PC-9 (cell line): ENCODE measurements around the gene IKBKG. TPM values are rescaled to one million over a fixed set of nuclear protein-coding genes. Genes with fewer than 3 reads are reported as not detected.
A peak's percentile ranks its signal among the peaks of the same experiment; 100 is the strongest.

Source experiments
- BruUV-seq: library from RNA; stranded (reverse); fragments of 400-500 nt; replicated peaks from 2 replicates; lab custom pipeline; 2021; lab: Mats Ljungman, UMichigan
- CTCF ChIA-PET: fragments of 300-600 bp; sonication (Branson Sonifier 250); formaldehyde crosslinking; loops from one replicate; lab custom pipeline; 2022; ENCODE audit warnings: antibody characterized with exemption; lab: Charles Lee
- POLR2A ChIA-PET: fragments of 300-600 bp; sonication (Branson Sonifier 250); formaldehyde crosslinking; loops from one replicate; lab custom pipeline; 2022; ENCODE audit warnings: antibody characterized with exemption; ENCODE audit not compliant: unreplicated experiment; lab: Charles Lee
- DNase-seq, 2 experiments: peaks; one replicate each; pipeline versions ENCODE4 v3.0.0 to v3.0.0-alpha.2; 2015 to 2022; ENCODE audit warnings: mixed read lengths in 1 of 2
- H2AFZ ChIP-seq: fragments of 200-600 bp; sonication (generic); 2 replicates; pipeline ENCODE4 v1.8.1; 2017; ENCODE audit warnings: antibody characterized with exemption
- H3F3A ChIP-seq: fragments of 200-600 bp; sonication (generic); 2 replicates; pipeline ENCODE4 v1.8.1; 2017; ENCODE audit warnings: antibody characterized with exemption, mild to moderate bottlenecking, low read depth; ENCODE audit not compliant: insufficient read depth
- H3K27ac ChIP-seq: fragments of 200-600 bp; sonication (generic); 2 replicates; pipeline ENCODE4 v1.6.1; 2016; ENCODE audit warnings: mixed run types
- H3K27me3 ChIP-seq: fragments of 200-600 bp; sonication (generic); 2 replicates; pipeline ENCODE4 v1.6.1; 2016; ENCODE audit warnings: low read depth, mixed run types; ENCODE audit not compliant: insufficient read depth
- H3K36me3 ChIP-seq: fragments of 200-600 bp; sonication (generic); 2 replicates; pipeline ENCODE4 v1.6.1; 2016; ENCODE audit warnings: low read depth, mixed run types
- H3K4me1 ChIP-seq: fragments of 200-600 bp; sonication (generic); replicated peaks from 2 replicates; pipeline ENCODE4 v1.6.1; 2016; ENCODE audit warnings: mixed run types; ENCODE audit not compliant: insufficient read depth
- H3K4me2 ChIP-seq: fragments of 200-600 bp; sonication (generic); 2 replicates; pipeline ENCODE4 v1.6.1; 2017; ENCODE audit warnings: mixed run types
- H3K4me3 ChIP-seq: fragments of 200-600 bp; sonication (generic); 2 replicates; pipeline ENCODE4 v1.6.1; 2016; ENCODE audit warnings: mixed run types
- H3K79me2 ChIP-seq: fragments of 200-600 bp; sonication (generic); 2 replicates; pipeline ENCODE4 v1.6.1; 2017; ENCODE audit warnings: low read depth, mixed run types
- H3K9me2 ChIP-seq: fragments of 200-600 bp; sonication (generic); 2 replicates; pipeline ENCODE4 v1.8.1; 2017; ENCODE audit warnings: mild to moderate bottlenecking; ENCODE audit not compliant: insufficient read depth
- H3K9me3 ChIP-seq: fragments of 200-600 bp; sonication (generic); 2 replicates; pipeline ENCODE4 v1.8.1; 2016; ENCODE audit warnings: low read depth; ENCODE audit not compliant: insufficient read depth
- H4K20me1 ChIP-seq: fragments of 200-600 bp; sonication (generic); 2 replicates; pipeline ENCODE4 v1.8.1; 2017; ENCODE audit not compliant: insufficient read depth
- EZH2 ChIP-seq: fragments of 200-600 bp; sonication (generic); IDR thresholded peaks from 2 replicates; pipeline ENCODE4 v1.8.0; 2017; ENCODE audit warnings: antibody characterized with exemption, low read depth
- intact Hi-C: fragments of 100-400 bp; cut with micrococcal nuclease; formaldehyde crosslinking; loops from one replicate; pipeline ENCODE4 v1.10.0; 2022; ENCODE audit not compliant: unreplicated experiment
- total RNA-seq: library from RNA; stranded (reverse); gene quantifications from 2 replicates; pipeline ENCODE4 v1.2.3, GENCODE V29; 2021
- TF ChIP-seq, protein P1 (sequence below): fragments of 200-600 bp; sonication (generic); conservative IDR thresholded peaks from 2 replicates; pipeline ENCODE4 v1.6.1; 2017; ENCODE audit warnings: mixed run types, antibody characterized with exemption, mild to moderate bottlenecking, moderate library complexity

Gene IKBKG
- total RNA-seq, 1 experiment from 2014 or later, result 68.3 TPM

DNA sequence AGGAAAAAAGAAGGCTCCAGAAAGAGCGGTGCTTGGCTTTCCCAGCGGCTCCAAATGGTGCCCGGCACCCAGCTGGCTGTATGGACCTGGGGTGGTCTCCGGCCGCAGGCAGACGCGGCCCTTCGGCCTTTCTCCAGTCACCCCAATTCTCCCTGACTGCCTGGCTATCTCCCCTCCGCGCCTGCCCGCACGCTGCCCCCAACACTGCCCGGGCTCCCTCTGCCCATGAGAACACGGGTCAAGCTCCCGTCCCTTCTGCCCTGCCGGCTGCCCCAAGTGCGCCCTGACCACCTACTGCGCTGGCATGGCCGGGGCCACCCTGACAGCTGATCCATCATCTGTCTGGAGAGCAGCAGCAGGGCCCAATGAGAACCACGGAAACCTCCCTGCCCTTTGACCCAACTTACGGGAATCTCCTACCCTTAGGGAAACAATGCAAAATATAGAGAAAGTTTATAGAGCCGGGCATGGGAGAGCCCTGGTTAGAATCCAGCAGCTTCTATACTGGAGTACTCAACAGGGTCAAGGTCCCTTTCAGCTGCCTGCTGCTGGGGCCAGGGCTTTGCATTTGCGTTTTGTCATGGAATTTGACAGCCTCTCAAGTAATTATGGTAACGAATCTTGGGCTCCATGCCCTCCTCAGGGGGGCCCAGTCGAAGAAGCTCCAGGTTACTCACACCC lies 30.2 kb upstream of the IKBKG start:
- intact Hi-C loops, result no loop called here
- H4K20me1 ChIP-seq, result no peaks in the 10 kb centered on the region
- no peak overlapping the region for H3K27ac ChIP-seq
- POLR2A ChIA-PET, result no interaction called here
- no peak overlapping the region for H2AFZ ChIP-seq
- no peak for TF ChIP-seq EZH2
- TF ChIP-seq, protein P1, sequence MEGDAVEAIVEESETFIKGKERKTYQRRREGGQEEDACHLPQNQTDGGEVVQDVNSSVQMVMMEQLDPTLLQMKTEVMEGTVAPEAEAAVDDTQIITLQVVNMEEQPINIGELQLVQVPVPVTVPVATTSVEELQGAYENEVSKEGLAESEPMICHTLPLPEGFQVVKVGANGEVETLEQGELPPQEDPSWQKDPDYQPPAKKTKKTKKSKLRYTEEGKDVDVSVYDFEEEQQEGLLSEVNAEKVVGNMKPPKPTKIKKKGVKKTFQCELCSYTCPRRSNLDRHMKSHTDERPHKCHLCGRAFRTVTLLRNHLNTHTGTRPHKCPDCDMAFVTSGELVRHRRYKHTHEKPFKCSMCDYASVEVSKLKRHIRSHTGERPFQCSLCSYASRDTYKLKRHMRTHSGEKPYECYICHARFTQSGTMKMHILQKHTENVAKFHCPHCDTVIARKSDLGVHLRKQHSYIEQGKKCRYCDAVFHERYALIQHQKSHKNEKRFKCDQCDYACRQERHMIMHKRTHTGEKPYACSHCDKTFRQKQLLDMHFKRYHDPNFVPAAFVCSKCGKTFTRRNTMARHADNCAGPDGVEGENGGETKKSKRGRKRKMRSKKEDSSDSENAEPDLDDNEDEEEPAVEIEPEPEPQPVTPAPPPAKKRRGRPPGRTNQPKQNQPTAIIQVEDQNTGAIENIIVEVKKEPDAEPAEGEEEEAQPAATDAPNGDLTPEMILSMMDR, result no peak
- no peaks in the 10 kb centered on the region for H3K4me1 ChIP-seq
- no peak for DNase-seq
- H3K27me3 ChIP-seq, result no peaks in the 10 kb centered on the region
- no peaks in the 10 kb centered on the region for H3K9me2 ChIP-seq
- CTCF ChIA-PET, result no interaction called here
- H3K9me3 ChIP-seq, result no peaks in the 10 kb centered on the region
- no peaks in the 10 kb centered on the region for H3K36me3 ChIP-seq
- BruUV-seq, result no TSS peak
- H3K4me3 ChIP-seq, result peak overlapping the region; percentile 70; the same call in 1 of the 2 replicates
- no peaks in the 10 kb centered on the region for H3K79me2 ChIP-seq
- peak overlapping the region; percentile 92; the same call in 1 of the 2 replicates for H3K4me2 ChIP-seq
- H3F3A ChIP-seq, result no peaks in the 10 kb centered on the region

DNA sequence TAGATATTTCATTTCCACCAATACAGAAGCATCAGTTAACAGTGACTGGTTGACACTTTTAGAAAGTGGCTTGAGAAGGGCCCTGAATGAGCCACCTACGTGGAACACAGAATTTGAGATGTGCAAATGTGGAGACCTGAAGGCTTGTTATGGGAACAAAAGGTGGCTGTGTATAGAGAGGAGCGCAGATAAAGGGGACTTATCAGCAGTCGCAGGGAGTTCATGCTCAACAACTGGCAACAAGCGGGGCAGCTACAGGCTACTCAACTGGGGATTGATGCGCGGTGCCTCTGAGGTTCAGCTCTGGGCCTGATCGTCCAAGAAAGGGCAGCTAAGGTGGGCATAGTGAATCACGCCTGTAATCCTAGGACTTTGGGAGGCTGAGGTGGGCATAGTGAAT lies 28.0 kb upstream of the IKBKG start:
- no peaks in the 10 kb centered on the region for H3K36me3 ChIP-seq
- POLR2A ChIA-PET, result interaction anchor here (0.7 to 0.8 kb wide), 2 partner anchors 507 to 1578 kb away, joined by 3 to 5 read pairs; partner anchors contain the start of gene FUNDC2
- intact Hi-C loops, result no loop called here
- no peak overlapping the region for H2AFZ ChIP-seq
- H3K4me3 ChIP-seq, result no peak overlapping the region
- CTCF ChIA-PET, result no interaction called here
- no peaks in the 10 kb centered on the region for H3K79me2 ChIP-seq
- no peak overlapping the region for H3K4me2 ChIP-seq
- TF ChIP-seq, protein P1, result no peak
- no peak for TF ChIP-seq EZH2
- H4K20me1 ChIP-seq, result no peaks in the 10 kb centered on the region
- no peak for DNase-seq
- H3F3A ChIP-seq, result no peaks in the 10 kb centered on the region
- H3K27me3 ChIP-seq, result no peaks in the 10 kb centered on the region
- no peaks in the 10 kb centered on the region for H3K9me2 ChIP-seq
- H3K4me1 ChIP-seq, result no peaks in the 10 kb centered on the region
- no TSS peak for BruUV-seq
- H3K27ac ChIP-seq, result no peak overlapping the region
- no peaks in the 10 kb centered on the region for H3K9me3 ChIP-seq

DNA sequence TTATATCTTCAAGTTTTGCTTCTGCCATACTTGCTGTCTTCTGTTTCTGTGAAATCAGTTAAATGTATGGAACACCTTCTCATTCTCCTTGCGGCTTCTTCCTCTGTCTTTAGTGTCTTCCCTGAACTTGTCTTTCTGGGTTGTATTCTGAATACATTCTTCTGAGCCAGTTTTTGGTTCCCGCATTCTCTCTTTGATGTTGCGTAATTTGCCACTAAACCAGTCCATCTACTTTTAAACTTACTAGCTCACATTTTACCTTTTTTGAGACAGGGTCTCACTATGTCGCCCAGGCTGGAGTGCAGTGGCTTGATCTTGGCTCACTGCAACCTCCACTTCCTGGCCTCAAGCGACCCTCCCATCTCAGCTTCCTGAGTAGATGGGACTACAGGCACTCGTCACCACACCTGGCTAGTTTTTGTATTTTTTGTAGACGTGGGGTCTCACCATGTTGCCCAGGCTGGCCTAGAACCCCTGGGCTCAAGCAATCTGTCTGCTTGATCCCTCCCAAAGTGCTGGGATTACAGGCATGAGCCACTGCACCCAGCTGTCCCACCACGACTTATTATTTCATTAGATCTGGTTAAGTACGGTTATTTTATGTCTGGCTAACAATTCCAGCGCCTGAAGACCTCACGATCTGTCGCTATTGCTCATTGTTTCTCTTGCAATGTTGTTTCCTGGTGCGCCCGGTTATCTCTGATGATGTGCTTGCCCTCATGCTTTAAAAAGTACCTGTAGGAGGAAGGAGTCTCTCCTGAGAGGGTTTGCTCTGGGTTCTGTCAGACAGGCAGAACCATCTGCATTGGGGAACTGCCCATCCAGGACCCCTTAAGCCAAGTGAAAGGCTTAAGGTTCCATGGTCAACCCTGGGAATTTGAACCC lies 21.6 kb upstream of the IKBKG start:
- H4K20me1 ChIP-seq, result no peaks in the 10 kb centered on the region
- no peak overlapping the region for H2AFZ ChIP-seq
- H3K4me1 ChIP-seq, result peaks cover 25% of the 10 kb centered on the region
- no peak overlapping the region for H3K27ac ChIP-seq
- no peak overlapping the region for H3K4me3 ChIP-seq
- peaks cover 39% of the 10 kb centered on the region for H3F3A ChIP-seq
- ChIA-PET CTCF (interaction anchor here (0.6 kb wide), 1 partner anchor 155 kb away, joined by 20 read pairs; no protein-coding TSS in a partner anchor), POLR2A (interaction anchor here (0.9 to 1.0 kb wide), 2 partner anchors 10 to 36 kb away, joined by 5 to 7 read pairs; partner anchors contain the start of genes FAM3A and SLC10A3)
- DNase-seq, result peak in 1 of 2 experiments; percentile 62
- no peaks in the 10 kb centered on the region for H3K79me2 ChIP-seq
- H3K36me3 ChIP-seq, result no peaks in the 10 kb centered on the region
- intact Hi-C loops, result loop anchor here (2.0 kb wide), 1 partner anchor 47 kb away; the partner anchor contains the start of gene LAGE3
- H3K9me2 ChIP-seq, result no peaks in the 10 kb centered on the region
- TF ChIP-seq, protein P1, result no peak
- no peak for TF ChIP-seq EZH2
- no TSS peak for BruUV-seq
- H3K4me2 ChIP-seq, result peak overlapping the region; percentile 65
- H3K9me3 ChIP-seq, result no peaks in the 10 kb centered on the region
- H3K27me3 ChIP-seq, result no peaks in the 10 kb centered on the region
